Measurements from ENCODE around the gene GARRE1.

GRCh38 chr19:34215666-34216038, 38.7 kb upstream of the GARRE1 start:
- TF ChIP-seq CTCF (IDR thresholded peaks at IDR 0.05) (no peak), POLR2A (IDR thresholded peaks at IDR 0.05) (no peak)

Data from esophagus squamous epithelium (tissue), 4 donors.